Measurements from ENCODE around the gene GPR152.

Gene GPR152

DNA sequence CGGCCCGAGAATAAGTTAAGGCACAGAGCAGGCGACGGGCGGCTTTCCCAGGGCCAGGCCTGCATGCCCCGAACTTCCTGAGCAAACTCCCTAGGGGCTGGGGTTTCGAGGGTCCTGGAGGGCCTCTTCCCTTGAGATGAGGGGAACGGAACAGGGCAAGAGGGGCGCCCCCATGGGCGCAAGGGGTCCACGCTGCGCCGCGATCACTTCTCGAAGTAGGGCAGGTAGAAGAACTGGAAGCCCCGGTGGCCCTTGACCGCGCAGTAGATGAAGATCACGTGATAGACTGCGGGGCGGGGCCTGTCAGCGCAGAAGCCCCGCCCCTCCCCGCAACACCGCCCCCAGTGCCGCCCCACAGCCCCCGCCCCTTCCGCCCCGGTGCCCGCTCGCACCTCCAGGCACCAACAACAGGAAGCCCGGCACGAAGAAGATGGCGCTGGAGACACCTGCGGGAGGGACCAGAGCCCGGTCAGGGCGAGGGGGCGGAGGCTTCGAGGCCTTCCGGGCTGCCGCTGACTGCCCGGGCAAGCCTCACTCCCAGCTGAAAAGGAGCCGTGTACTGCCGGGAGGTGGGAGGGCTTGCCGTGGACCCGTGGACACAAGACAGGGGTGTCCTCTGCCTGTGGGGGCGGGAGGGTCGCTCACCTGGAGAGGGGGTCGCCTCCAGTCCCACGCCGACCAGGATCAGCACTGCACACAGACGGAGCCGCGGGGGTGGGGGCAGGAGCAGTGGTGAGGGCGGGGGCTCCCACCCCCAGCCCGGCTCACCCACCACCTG, 12.1 kb upstream of the GPR152 start:
- peak; percentile 98 for DNase-seq

DNA sequence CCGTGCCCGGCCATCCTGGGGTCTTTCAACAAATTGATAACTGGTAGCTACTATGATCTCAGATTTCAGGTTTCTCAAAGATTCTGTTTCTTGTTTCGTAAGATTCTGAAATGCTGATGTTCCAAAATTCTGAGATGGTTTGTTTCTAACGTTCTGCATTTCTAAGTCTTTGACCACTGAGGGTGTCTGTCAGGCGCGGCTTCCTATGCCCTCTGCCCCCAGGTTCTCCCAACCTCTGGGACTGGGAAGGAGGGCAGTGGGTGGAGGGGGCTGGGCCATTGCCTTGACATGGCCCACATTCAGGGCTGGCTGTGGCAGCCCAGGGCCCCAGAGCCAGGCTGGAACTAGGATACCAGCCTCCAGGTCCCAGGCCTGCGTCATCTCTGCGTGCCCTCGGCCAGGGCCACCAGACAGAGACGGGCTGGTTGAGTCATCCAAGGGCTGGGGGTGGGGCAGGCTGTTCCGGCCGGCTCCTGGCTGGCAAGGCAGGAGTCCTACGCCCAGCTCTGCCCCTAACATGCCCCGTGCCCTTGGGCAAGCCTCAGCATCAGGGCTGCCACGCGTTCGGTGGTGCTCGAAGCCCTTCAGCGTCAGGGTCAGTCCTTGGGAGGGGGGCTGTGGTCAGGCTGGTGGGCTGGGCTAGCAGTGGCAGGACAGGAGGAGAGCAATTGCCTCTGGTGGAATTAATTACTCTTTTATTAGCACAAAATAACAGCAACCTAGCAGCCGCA, 11.3 kb upstream of the GPR152 start:
- no peak for DNase-seq

DNA sequence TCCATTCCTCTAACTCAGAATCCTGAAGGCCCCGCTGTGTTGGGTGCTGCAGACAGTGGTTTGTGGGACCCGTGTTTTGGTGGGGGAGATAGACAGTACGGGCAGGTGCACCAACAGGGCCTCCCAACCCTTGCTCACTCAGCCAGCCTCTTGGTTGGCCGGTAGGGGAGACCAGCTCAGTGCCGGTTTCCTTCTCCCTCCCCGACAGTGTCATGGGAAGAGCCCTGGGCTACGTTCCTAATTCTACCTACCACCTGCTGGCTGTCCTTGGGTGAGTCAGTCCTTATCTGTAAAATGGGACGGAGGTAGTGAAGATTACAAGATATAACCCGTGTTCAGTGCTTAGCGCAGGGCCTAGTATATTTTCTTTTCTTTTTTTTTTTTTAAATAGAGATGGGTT, 10.7 kb upstream of the GPR152 start:
- DNase-seq, result no peak

DNA sequence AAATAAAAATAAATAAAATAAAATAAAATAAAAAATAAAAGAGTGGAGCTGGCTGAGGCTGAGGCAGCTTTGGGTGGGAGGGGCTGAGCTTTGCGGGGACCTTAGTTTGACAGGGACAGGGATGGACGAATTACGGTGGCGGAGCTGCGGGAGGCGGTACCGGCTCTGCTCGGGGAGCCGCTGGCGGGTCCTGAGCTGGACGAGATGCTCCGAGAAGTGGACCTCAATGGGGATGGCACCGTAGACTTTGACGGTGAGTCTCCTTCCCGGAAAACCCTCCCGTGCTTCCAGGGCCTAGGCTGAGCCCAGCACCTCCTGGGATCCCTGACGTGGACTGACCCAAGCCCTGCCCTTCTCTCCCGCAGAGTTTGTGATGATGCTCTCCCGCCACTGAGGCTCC, 5.7 kb upstream of the GPR152 start:
- DNase-seq, result no peak

DNA sequence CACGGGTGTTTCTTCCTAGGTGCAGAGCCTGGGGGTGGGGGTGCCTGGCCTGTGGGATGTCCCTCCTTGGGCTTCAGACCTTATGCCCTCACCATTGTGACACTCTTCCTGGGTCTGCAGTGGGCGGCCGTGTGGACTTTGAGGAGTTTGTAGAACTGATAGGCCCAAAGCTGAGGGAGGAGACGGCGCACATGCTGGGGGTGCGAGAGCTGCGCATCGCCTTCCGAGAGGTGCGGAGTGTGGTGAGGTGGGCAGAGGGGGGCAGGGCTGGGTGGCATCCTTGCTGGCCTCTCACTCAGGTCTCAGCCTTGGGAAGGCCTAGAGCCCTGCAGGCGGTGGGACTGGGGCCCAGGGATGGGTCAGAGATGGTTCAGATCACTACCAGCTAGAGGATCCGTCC, 4.9 kb upstream of the GPR152 start:
- DNase-seq, result no peak

DNA sequence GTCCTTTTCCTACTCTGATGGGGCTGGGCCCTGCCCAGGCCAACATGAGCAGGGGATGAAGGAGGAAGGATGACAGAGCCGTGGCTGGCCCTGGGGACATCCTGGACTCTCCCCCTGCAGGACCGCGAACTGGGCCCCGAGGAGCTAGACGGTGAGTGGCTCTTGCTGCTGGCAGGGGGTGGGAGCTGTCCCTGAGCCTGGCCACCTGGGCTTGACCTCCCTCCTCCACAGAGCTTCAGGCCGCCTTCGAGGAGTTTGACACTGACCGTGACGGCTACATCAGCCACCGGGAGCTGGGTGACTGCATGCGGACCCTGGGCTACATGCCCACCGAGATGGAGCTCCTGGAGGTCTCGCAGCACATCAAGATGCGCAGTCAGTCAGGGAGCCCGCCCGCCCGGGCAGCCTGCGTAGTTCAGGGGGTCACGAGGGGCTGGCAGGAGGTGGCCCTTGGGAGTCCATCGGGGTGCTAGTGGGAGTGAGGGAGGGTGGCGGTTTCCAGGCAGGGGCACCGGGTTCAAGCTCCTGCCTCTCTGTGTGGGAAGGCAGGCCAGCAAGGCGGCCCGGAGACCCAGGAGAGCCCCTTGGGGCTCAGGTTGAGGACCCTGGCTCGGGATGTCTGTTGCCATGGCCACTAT, 3.7 kb upstream of the GPR152 start:
- DNase-seq, result no peak

DNA sequence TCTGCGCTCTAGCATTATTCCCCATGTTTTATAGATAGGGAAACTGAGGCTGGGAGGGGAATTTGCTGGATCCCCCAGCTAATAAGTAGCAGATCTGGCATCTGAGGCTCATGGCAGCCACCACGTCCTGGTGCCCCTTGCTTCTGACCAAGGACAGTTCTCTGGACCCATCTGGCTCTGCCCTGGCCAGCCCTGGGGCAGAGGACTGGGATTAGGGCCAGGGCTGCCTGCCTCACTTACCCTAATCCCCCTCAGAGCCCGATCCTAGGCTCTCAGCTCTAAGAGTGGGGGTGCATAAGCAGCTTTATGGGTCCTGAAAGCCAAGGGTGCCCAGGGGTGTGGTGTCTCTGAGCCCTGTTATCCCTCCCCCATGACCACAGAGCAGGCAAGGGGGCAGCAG, 2.5 kb upstream of the GPR152 start, which contains the start of gene CABP4:
Gene CABP4 (plus strand): TSS at position 301 of the 400 bp plus-strand sequence. CDS start 70 bp downstream, at position 371.
- no peak for DNase-seq

DNA sequence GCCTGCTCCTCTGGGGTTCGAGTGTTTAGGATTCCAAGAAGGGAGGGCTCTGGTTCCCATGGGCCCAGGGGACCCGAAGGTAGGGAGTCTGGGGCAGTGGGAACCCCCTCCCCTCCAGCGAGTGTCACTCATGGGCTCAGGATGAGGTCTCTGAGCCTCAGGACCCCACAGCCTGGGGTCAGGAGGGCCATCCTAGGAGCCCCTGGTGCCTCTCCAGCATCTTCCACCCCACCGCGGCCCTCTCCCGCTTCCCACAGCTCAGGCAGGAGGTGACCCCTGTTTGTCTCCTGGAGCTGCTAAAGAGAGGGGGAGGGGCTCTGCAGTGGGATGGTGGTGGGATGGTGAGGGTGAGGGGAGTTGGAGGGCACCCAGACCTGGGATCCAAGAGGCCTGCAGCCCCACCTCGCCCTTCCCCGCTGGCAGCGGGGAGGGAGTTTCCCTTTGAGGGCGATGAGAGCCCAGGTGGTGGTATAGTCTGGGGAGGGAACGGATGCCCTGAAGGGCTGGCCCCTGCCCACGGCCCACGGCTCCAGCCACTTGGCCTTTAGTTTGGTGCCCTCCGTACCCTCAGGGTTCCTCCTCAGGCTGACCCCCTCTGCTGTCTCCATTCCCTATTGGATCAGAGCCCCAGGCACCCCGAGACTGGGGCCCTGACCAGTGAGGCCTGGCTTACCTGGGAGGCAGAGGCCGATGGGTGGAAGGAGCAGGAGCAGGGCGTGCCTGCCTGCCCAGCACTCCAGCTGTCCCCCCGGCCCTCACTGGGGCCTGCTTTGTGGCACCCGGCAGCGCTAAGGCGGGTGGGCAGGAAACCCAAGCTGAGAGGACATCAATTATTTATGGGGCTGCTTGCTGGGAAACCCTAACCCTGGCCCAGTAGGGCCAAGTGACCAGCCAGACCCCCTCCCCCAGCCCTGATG, 1.5 kb upstream of the GPR152 start:
- no peak for DNase-seq

DNA sequence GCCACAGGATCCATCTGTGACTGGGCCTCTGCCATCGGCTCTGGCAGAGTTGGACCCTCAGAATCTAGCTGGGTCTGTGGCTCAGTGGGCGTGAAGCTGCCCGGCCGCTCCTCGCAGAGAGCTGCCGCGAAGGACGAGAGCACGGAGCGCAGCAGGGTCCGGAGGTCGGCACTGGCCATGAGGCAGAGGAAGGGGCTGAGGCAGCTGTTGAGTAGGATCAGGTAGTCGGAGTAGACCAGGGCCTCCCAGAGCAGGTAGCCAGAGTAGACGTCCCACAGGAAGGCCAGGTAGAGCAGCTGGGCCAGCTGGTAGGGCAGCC, 912 bp downstream of the GPR152 start:
- DNase-seq, result no peak

DNA sequence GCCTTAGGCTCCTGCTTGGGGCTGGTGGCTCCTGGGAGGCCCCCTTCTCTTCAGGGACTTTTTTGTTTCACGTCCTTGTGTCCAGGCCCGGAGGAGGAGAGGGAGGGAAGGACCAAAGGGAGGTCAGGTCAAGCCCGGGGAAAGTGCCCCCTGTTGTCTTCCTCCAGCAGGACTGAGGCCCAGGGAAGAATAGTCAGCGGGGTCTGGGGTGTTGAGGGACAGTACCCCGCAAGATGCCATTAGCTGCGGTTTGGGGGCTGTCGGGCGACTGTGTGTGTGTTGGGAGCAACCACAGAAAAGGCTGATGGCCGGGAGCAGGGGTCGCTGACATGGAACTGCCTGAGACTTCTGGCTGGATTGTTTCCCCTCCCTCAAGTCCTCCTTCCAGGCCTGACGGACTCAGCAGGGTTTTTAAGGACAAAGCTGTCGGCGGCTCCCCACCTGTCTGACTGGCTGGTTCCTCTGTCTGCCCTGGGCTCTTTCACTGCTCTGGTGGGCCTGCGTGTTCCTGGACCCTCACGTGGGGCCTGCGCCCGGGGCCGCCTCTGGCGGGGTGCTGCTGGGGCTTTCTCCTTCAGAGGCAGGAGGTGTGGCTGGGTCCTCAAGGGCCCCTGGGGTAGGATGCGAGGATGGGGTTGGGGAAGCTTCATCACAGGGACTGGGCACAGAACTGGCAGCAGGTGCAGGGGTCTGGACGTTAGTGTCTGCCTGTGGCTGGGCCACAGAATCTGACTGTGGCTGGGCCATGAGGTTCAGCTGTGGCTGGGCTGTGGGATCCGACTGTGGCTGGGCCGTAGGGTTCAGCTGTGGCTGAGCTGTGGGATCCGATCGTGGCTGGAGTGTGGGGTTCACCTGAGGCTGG, 1.5 kb downstream of the GPR152 start:
- DNase-seq, result no peak

DNA sequence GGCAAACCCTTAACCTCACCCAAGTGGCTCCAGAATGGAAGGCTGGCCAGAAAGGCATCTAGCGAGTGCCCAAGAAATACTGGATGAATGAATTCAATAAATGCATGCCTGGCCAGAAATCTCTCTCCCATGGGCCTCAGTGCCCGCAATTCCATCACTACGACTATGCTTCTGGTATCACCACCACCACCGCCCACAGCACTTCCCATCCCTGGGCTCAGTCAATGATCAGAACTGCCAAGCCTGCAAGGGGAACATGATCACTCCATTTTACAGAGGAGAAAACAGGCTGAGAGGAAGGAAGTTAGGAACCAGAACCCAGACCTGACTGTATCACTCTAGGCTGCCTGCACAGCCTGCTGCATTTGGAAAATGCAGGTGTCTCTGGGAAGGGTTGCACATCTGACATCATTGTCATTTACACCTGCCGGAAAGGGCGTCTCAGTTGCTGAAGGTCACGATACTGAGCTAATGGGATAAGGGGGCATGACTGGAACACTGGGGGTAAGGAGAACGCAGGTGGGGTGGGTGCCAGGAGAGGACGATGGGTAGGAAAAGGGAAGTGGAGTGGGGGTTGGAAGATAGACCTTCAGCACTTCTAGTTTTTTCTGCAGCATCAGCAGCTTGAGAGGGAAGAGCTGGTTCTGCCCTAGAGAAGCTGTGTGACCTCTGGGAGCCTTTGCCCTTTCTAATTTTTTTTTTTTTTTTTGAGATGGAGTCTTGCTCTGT, 3.2 kb downstream of the GPR152 start:
- DNase-seq, result peak; percentile 94

DNA sequence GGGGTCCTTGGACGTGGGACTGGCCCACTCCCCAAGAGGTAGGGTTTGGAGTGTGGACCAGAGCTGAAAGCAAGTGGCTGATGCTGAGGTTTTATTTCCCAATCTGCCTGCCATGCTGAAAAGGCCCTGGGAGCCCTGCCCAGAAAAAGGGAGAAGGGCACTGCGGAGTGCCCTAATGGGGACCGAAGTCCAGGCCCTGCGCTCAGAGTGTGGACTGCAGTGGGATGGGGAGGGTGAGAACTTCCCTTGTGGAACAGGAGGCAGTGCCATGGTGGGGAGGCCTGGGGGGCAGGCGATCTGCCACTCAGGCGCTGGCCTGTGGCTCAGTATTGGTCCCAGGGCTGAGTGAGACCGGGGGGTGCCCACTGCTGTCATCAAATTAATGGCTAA, 4.3 kb downstream of the GPR152 start:
- DNase-seq, result no peak

DNA sequence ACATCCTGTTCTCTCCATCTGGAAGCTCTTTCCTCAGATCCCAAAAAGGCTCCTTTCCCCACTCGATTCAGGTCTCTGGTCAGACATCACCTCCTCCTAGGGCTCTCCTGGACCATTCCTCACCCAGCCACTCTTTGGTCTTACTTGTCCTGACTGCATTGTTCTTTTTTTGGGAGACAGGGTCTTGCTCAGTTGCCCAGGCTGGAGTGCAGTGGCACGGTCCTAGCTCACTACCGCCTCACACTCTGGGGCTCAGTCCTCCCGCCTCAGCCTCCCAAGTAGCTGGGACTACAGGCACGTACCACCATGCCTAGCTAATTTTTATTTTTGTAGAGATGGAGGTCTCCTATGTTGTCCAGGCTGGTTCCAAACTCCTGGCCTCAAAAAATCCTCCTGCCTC, 7.0 kb downstream of the GPR152 start:
- no peak for DNase-seq

DNA sequence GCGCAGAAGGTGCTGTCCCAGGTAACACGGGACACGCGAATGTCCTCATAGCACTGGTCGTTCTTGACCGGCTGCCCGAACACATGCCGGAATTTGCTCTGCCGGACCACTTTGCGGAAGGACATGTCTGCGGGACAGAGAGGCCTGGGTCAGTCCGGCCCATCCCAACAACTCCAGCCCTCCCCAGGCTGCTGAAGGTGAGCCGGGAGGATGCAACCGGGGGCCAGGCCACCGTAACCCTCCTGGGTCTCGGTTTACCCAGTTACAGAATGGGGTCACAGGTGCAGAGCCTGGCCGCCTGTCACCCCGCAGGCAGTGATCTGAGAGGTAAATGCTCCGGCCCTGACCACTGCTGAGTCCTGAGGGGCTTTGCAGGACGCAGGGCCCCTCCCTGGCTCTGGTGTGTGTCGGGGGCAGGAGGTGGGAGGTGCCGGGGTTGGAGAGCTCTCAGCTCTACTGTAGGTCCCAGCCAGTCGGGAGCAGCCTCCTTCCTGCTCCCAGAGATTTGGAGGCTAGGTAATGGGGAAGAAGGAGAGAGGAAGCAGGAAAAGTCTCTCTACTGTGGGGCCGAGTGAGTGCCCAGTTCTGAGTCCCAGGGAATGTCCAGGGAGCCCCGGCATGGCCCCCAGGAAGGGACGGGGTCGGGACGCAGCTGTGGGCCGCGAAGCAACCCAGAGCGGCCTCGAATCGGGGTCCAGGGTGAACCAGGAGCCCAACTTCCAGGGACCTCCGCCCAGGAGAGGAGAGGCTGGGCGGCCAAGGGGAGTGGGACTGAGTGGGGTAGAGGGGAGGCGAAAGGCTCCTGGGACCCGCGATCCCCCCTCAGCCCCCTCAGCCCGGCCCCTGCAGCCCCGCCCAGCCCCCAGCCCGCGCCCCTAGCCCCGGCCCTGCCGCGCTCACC, 9.8 kb downstream of the GPR152 start:
- no peak for DNase-seq

DNA sequence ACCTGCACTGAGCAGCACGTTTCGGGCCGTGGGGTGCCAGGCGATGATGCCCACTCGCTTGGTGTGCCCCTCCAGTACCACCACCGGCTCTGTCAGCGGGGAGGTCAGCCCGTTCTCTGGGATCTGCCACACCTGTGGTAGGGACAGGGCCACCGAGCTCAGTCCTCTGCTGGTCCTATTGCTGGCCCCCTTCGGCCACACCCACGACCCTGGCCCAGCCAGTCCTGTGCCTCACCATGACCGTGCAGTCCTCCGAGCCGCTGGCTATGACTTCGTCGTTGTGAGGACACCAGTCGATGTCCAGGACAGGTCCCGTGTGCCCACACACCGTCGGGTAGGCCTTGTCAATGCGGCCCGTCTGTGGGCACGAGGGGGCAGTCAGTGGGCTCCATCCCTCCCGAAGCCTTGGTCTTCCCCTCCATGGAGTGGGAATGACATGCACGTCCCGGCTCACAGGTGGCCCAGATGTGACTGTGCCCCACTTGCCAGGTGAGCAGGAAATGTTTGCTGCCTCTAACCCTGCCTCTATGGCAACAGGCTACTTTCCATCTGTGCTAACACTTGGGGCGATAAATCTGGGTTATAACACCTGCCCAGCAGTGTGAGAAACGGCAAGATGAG, 10.7 kb downstream of the GPR152 start:
- DNase-seq, result peak; percentile 46

DNA sequence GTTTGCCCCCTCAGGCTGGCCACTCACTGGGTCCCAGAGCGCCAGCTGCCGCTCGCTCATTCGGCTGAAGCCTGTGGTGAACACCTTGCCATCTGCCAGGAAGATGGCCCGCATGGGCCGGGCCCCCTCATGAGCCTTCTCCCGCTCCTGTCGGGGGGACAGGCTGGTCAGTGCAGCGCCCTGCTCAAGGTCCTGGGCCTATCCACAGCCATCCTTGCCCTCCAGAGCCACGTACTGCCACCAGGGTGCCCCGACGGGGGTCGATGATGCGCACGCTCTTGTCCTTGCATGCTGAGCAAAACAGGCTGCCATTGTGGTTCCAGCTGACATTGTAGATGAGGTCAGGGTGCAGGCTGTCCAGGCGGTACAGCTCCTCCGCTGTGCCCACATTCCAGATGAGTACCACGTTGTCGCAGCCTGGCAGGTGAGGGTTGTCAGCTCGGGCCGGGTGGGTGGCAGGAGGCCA, 11.4 kb downstream of the GPR152 start:
- DNase-seq, result peak; percentile 46

DNA sequence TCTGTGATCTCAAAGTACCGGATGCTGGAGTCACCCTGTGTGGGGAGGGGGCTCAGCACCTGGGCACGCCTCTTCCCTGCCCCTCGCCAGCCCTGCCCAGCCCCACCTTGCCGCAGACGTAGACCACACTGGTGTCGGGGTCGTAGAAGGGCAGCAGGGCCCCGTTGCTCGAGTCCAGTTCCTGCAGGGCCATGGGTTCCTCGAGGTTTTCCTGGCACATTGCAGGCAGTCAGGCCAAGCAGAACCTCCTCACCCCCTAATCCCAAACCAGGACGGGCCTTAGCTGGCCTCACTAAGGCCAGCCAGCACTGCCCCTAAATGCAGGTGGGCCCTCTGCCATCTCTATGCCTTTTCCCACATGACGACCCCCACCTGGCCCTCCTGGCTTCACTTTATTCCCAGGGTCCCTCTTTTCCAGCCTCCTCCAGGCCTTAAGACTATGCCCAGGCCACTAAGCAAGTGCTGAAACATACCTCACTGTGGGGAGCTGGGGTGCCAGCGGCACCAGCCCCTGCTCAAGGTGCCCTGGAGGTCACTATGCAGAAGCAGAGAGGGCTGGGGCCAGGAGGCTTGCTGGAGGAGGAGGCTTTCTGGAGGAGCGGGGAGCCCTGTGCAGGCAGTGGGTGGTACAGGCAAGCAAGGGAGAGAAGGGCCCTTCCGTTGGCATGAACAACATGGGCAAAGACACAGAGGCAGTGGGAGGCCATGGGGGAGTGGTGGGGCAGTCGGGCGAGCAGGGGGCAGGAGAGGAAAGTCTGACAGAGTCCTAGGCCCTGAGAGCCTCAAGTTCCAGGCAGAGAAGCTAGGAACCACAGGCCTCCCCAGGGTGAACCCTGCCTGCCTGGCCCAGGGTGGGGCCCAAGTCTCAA, 12.1 kb downstream of the GPR152 start:
- DNase-seq, result no peak

All from RPMI8226 (cell line).